Measurements from ENCODE around the gene DCLK2.

DNA sequence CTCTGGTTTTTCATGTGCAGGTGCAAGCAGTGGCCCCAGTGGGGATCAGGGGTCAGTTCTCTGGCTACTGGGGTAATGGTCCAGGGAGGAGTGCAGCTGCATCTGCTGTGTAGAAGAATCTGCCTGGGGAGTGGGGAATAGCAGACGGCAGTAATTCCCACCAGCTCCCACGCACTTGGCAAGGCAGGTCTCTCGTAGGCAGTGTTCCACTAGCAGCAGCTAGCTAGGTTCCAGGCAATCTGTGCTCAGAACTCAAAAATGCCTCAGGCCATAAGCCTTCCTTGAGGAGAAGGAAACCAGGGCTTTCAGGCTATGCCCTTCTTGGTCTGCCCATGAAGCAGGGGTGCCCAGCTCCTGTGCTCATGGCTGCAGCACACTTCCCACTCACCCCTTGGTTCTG, 38.8 kb downstream of the DCLK2 start:
- TF ChIP-seq, protein P1, sequence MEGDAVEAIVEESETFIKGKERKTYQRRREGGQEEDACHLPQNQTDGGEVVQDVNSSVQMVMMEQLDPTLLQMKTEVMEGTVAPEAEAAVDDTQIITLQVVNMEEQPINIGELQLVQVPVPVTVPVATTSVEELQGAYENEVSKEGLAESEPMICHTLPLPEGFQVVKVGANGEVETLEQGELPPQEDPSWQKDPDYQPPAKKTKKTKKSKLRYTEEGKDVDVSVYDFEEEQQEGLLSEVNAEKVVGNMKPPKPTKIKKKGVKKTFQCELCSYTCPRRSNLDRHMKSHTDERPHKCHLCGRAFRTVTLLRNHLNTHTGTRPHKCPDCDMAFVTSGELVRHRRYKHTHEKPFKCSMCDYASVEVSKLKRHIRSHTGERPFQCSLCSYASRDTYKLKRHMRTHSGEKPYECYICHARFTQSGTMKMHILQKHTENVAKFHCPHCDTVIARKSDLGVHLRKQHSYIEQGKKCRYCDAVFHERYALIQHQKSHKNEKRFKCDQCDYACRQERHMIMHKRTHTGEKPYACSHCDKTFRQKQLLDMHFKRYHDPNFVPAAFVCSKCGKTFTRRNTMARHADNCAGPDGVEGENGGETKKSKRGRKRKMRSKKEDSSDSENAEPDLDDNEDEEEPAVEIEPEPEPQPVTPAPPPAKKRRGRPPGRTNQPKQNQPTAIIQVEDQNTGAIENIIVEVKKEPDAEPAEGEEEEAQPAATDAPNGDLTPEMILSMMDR (IDR thresholded peaks at IDR 0.05): no peak
- TF ChIP-seq POLR2A (IDR thresholded peaks at IDR 0.05): no peak
